Pericardium fibroblast (primary cell): ENCODE data around the gene ZCCHC17. TPM values are rescaled to one million over a fixed set of nuclear protein-coding genes. Genes with fewer than 3 reads are reported as not detected.

Source experiments
- total RNA-seq: library from RNA; depleted of rRNA; stranded (reverse); fragments of >200 nt; gene quantifications from 2 replicates; pipeline ENCODE4 v1.2.3, GENCODE V29; 2015

ZCCHC17 gene
- total RNA-seq: 24.2 and 31.9 TPM in 2 replicates

GRCh38 chr1:31296486-31297276, at the start of gene ZCCHC17, which contains the start of gene SNRNP40:
ZCCHC17 (plus strand) TSS chr1:31297032; CDS start chr1:31310099, 13,067 bp downstream.
SNRNP40 (minus strand) TSS chr1:31296788; CDS start chr1:31296751, 37 bp downstream.

GRCh38 chr1:31373056-31373896, 76.4 kb downstream of the ZCCHC17 start, which contains the start of gene FABP3:
FABP3 (minus strand) TSS chr1:31373076; CDS start chr1:31373014, 62 bp downstream.

GRCh38 chr1:31412732-31413404, 116.0 kb downstream of the ZCCHC17 start, which contains the start of gene SERINC2:
SERINC2 (plus strand) TSS chr1:31413213; CDS start chr1:31413266, 53 bp downstream.

Other genes starting within 250 kb of the ZCCHC17 start
- 39.7 and 75.2 TPM in 2 replicates for gene PUM1, start 231.3 kb upstream of the ZCCHC17 start, total RNA-seq
- gene NKAIN1, start 57.1 kb upstream of the ZCCHC17 start, total RNA-seq: 0.35 and 0.43 TPM in 2 replicates
- gene SNRNP40, start 244 bp upstream of the ZCCHC17 start, total RNA-seq: 51.2 and 58.9 TPM in 2 replicates
- 135 and 247 TPM in 2 replicates for gene FABP3, start 76.0 kb downstream of the ZCCHC17 start, total RNA-seq
- gene SERINC2, start 116.2 kb downstream of the ZCCHC17 start, total RNA-seq: 13.0 and 20.5 TPM in 2 replicates